ENCODE results near the gene LBX2. TPM values are rescaled to one million over a fixed set of nuclear protein-coding genes. Genes with fewer than 3 reads are reported as not detected.

The LBX2 gene
- total RNA-seq, 4 donors from 2014 or later: 2.9 TPM; not detected in 3

- H3K27ac ChIP-seq: peak overlapping the region in 1 of 2 donors; percentile 77
- no peaks in the 10 kb centered on the region for H3K36me3 ChIP-seq
- no peak for TF ChIP-seq CTCF (IDR thresholded peaks at IDR 0.05)
- no peaks in the 10 kb centered on the region for H3K9me3 ChIP-seq
- intact Hi-C loops (cut with DNase I; ENCODE audit: low total_unique reads): no loop called here
- H3K4me3 ChIP-seq: peak overlapping the region; percentile 23 to 38
- no peak for DNase-seq
- H3K27me3 ChIP-seq: peaks cover 4 to 17% of the 10 kb centered on the region in 2 donors
- peaks cover 0 to 15% of the 10 kb centered on the region in 2 donors for H3K4me1 ChIP-seq
Measured at GRCh38 chr2:74503506-74504475, 4.4 kb upstream of the LBX2 start.

GRCh38 chr2:74502720-74503505, 3.5 kb upstream of the LBX2 start:
- Histone ChIP-seq H3K27me3 (peaks cover 4 to 26% of the 10 kb centered on the region in 2 donors), H3K27ac (peak overlapping the region in 1 of 2 donors; percentile 77), H3K36me3 (no peaks in the 10 kb centered on the region), H3K4me3 (peak overlapping the region; percentile 23 to 38), H3K4me1 (peaks cover 0 to 21% of the 10 kb centered on the region in 2 donors), H3K9me3 (no peaks in the 10 kb centered on the region)
- intact Hi-C loops (cut with DNase I; ENCODE audit: low total_unique reads): no loop called here
- TF ChIP-seq POLR2A (IDR thresholded peaks at IDR 0.05) (peak in 1 of 2 donors; percentile 29), CTCF (IDR thresholded peaks at IDR 0.05) (no peak)
- peak; percentile 61 to 69 for DNase-seq

- DNase-seq: no peak
- H3K4me1 ChIP-seq: peaks cover 0 to 24% of the 10 kb centered on the region in 2 donors
- H3K9me3 ChIP-seq: no peaks in the 10 kb centered on the region
- H3K4me3 ChIP-seq: peak overlapping the region; percentile 23 to 38
- peak overlapping the region in 1 of 2 donors; percentile 55 for H3K27ac ChIP-seq
- no peaks in the 10 kb centered on the region for H3K36me3 ChIP-seq
- intact Hi-C loops (cut with DNase I; ENCODE audit: low total_unique reads): no loop called here
- TF ChIP-seq CTCF (IDR thresholded peaks at IDR 0.05) (no peak), POLR2A (IDR thresholded peaks at IDR 0.05) (no peak)
- H3K27me3 ChIP-seq: peaks cover 4 to 28% of the 10 kb centered on the region in 2 donors
Measured at GRCh38 chr2:74502147-74502719, 2.8 kb upstream of the LBX2 start.

GRCh38 chr2:74501335-74502071, 2.1 kb upstream of the LBX2 start:
- H3K27me3 ChIP-seq: peaks cover 4 to 28% of the 10 kb centered on the region in 2 donors
- no peaks in the 10 kb centered on the region for H3K9me3 ChIP-seq
- H3K27ac ChIP-seq: no peak overlapping the region
- intact Hi-C loops (cut with DNase I; ENCODE audit: low total_unique reads): no loop called here
- no peak overlapping the region for H3K4me3 ChIP-seq
- DNase-seq: no peak
- peaks cover 0 to 19% of the 10 kb centered on the region in 2 donors for H3K4me1 ChIP-seq
- TF ChIP-seq CTCF (IDR thresholded peaks at IDR 0.05) (no peak), POLR2A (IDR thresholded peaks at IDR 0.05) (no peak)
- no peaks in the 10 kb centered on the region for H3K36me3 ChIP-seq

Measured in uterus (tissue), 4 donors.